ENCODE data around the gene ICA1L.

DNA sequence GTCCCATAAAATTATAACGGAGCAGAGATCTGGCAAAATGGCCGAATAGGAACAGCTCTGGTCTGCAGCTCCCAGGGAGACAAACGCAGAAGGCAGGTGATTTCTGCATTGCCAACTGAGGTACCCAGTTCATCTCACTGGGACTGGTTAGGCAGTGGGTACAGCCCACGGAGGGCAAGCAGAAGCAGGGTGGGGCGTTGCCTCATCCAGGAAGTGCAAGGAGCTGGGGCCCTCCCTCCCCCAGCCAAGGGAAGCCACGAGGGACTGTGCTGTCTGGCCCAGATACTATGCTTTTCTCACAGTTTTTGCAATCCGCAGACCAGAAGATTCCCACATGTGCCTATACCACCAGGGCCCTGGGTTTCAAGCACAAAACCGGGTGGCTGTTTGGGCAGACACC lies 22.8 kb downstream of the ICA1L start:
- TF ChIP-seq CTCF (IDR thresholded peaks at IDR 0.05; ENCODE audit: poor library complexity) = no peak
- no peak for TF ChIP-seq EZH2 (IDR thresholded peaks at IDR 0.05; ENCODE audit: borderline replicate concordance)
- TF ChIP-seq EZH2phosphoT487 (IDR thresholded peaks at IDR 0.05; ENCODE audit: low read depth, severe bottlenecking, unreplicated experiment) = no peak
